Measurements from ENCODE around the gene COL11A2.
A peak's percentile ranks its signal among the peaks of the same experiment; 100 is the strongest.

COL11A2 gene

GRCh38 chr6:33142501-33143070 is 49.7 kb downstream of the COL11A2 start:
- CTCF ChIA-PET = no interaction called here
- no peak for TF ChIP-seq HDGF (IDR thresholded peaks at IDR 0.05; ENCODE audit: borderline replicate concordance)
- TF ChIP-seq LEF1 (IDR thresholded peaks at IDR 0.05; ENCODE audit: borderline replicate concordance) = no peak
- no peak for TF ChIP-seq L3MBTL2 (conservative IDR thresholded peaks at IDR 0.05)
- no peak for TF ChIP-seq FOXM1 (IDR thresholded peaks at IDR 0.05; ENCODE audit: borderline replicate concordance)
- TF ChIP-seq BHLHE40 (IDR thresholded peaks at IDR 0.05; ENCODE audit: borderline replicate concordance) = no peak
- no peak for TF ChIP-seq SP1 (IDR thresholded peaks at IDR 0.05)
- no peak for TF ChIP-seq FOXA1 (IDR thresholded peaks at IDR 0.05)
- no peak for TF ChIP-seq NFRKB (IDR thresholded peaks at IDR 0.05)
- no peak for TF ChIP-seq ARNT (IDR thresholded peaks at IDR 0.05)
- TF ChIP-seq CTBP1 (IDR thresholded peaks at IDR 0.05; ENCODE audit: borderline replicate concordance) = no peak
- TF ChIP-seq PKNOX1 (IDR thresholded peaks at IDR 0.05) = no peak
- TF ChIP-seq ZNF384 (IDR thresholded peaks at IDR 0.05) = no peak
- POLR2A ChIA-PET = no interaction called here
- no peak for DNase-seq (ENCODE audit: extremely low spot score)

DNA sequence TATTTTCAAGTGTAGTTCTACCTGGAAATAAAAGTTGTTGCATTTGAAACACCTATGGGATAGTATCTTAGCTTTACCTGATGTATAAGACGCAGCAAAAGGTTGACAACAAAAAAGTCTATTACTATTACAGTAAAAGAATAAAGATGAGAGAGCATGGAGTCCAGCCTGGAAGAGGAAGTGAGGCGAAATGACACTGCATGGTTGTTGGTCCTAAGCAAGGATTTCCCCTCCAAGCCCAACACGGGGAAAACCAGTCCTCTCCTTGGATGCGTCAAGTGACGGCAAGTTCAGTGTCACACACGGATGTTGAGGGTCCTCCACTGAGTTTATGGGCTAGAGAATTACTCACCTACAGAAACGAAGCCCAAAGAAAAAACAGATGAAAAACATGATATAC is 51.7 kb downstream of the COL11A2 start:
- TF ChIP-seq ARNT (IDR thresholded peaks at IDR 0.05) = no peak
- no peak for TF ChIP-seq CTBP1 (IDR thresholded peaks at IDR 0.05; ENCODE audit: borderline replicate concordance)
- no peak for TF ChIP-seq L3MBTL2 (conservative IDR thresholded peaks at IDR 0.05)
- TF ChIP-seq FOXM1 (IDR thresholded peaks at IDR 0.05; ENCODE audit: borderline replicate concordance) = no peak
- CTCF ChIA-PET = no interaction called here
- POLR2A ChIA-PET = no interaction called here
- no peak for DNase-seq (ENCODE audit: extremely low spot score)

DNA sequence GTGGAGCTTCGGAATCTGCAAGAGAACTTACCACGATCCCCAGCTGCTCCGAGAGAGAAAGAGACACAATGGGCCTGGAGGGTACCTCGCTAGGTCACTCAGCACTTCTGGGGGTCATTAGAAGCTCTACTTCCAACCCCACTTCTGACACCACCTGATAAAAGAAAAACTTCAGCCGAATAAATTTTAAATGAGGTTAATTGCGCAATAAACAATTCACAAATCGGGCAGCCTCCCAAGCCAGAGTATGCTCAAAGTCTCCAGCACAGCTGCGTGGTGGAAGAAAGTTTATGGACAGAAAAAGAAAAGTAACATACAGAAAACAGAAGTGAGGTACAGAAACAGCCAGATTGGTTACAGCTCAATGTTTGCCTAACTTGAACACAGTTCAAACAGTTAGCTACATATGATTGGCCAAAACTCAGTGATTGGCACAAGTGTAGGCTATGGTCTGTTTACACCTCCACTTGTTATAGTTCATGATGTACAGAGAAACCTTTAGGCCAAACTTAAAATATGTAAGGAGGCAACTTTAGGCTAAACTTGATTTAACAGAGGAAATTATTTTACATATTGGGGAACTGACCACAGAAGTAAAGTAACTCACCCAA is 52.6 kb downstream of the COL11A2 start:
- CTCF ChIA-PET = no interaction called here
- no peak for DNase-seq (ENCODE audit: extremely low spot score)
- POLR2A ChIA-PET = no interaction called here
- TF ChIP-seq ELF4 (IDR thresholded peaks at IDR 0.05) = no peak

DNA sequence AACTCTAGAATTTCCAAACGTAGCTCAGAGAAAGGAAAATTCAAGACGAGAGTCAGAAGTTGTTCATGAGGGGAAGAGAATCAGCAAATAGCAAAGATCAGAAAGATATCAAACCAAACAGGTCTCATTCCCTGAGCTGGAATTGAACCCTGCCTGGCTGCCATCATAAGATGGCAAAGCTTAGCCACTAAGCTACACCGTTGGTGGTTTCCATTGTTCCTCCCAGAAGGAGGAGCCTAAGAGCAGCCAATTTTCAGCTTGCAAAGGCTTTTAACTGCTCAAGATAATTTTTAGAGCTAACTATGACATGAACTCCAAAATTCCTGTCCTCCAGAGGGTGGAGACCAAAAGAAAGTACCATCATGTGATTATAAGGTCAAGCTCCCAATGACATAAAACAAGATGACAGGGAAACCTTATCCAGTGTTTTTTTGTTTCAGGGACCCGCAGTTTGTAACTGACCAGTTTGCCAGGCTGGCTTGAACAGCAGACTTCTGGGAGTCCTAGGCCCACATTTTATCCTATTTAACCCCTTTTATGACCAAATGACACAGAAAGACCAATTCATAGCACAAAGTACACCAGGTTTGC is 55.9 kb downstream of the COL11A2 start:
- no peak for TF ChIP-seq SUZ12 (IDR thresholded peaks at IDR 0.05)
- no peak for TF ChIP-seq ELF4 (IDR thresholded peaks at IDR 0.05)
- no peak for TF ChIP-seq L3MBTL2 (conservative IDR thresholded peaks at IDR 0.05)
- TF ChIP-seq TARDBP (IDR thresholded peaks at IDR 0.05) = no peak
- CTCF ChIA-PET = interaction anchor here (0.8 to 1.9 kb wide), 4 partner anchors 10 to 585 kb away, joined by 3 to 9 read pairs (median 4); no protein-coding TSS in a partner anchor
- DNase-seq (ENCODE audit: extremely low spot score) = no peak
- POLR2A ChIA-PET = interaction anchor here (1.5 kb wide), 1 partner anchor 135 kb away, joined by 3 read pairs; the partner anchor contains the start of genes RPS18 and VPS52

GRCh38 chr6:33132081-33132524 is 60.2 kb downstream of the COL11A2 start:
- CTCF ChIA-PET = no interaction called here
- POLR2A ChIA-PET = no interaction called here
- no peak for DNase-seq (ENCODE audit: extremely low spot score)
- TF ChIP-seq ELF4 (IDR thresholded peaks at IDR 0.05) (no peak), PKNOX1 (IDR thresholded peaks at IDR 0.05) (peak; percentile 69)

- ChIA-PET POLR2A (no interaction called here), CTCF (no interaction called here)
- no peak for DNase-seq (ENCODE audit: extremely low spot score)
- no peak for TF ChIP-seq FOXM1 (IDR thresholded peaks at IDR 0.05; ENCODE audit: borderline replicate concordance)
- no peak for TF ChIP-seq ARNT (IDR thresholded peaks at IDR 0.05)
- no peak for TF ChIP-seq CTBP1 (IDR thresholded peaks at IDR 0.05; ENCODE audit: borderline replicate concordance)
- TF ChIP-seq LEF1 (IDR thresholded peaks at IDR 0.05; ENCODE audit: borderline replicate concordance) = no peak
- TF ChIP-seq TARDBP (IDR thresholded peaks at IDR 0.05) = no peak
- no peak for TF ChIP-seq NFRKB (IDR thresholded peaks at IDR 0.05)
- TF ChIP-seq HDGF (IDR thresholded peaks at IDR 0.05; ENCODE audit: borderline replicate concordance) = no peak
- TF ChIP-seq SP1 (IDR thresholded peaks at IDR 0.05) = no peak
- TF ChIP-seq ZNF384 (IDR thresholded peaks at IDR 0.05) = no peak
- TF ChIP-seq PKNOX1 (IDR thresholded peaks at IDR 0.05) = no peak
These were observed 63.9 kb downstream of the COL11A2 start for GRCh38 chr6:33128318-33128717.

DNA sequence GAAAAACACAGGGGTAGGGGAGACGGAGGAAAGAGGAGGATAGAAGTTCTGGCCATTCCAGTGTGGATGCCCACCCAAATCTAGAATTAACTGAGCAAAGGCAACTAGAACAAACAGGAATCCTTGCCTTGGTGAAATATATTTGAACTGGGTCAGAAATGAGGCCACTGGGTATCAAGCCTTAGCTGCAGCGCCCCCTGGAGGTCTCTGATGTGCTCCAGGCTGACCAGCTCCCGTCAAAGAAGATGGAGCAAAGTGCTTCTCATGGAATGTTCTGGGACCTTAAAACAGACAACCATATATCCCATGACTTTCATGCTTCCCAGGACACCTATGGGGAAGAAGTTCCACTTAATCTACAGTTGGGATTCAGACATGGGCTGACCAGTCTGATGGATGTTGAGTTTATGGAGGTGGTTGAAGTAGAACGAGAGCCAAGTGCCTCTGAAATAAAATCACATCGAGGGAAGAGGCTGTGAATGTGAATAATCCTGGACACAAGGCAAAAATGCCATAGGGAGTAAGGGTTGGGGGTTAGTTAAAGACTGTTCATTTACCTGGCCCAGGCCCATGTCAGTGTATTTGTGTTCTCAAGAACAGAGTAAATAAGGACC is 66.1 kb downstream of the COL11A2 start:
- peak; percentile 66 for DNase-seq (ENCODE audit: extremely low spot score)
- ChIA-PET CTCF (interaction anchor here (0.6 to 3.6 kb wide), 13 partner anchors 10 to 300 kb away, joined by 3 to 19 read pairs (median 4); no protein-coding TSS in a partner anchor), POLR2A (interaction anchor here (0.7 to 1.0 kb wide), 3 partner anchors 46 to 140 kb away, joined by 3 to 6 read pairs (median 3); no protein-coding TSS in a partner anchor)
- no peak for TF ChIP-seq ARNT (IDR thresholded peaks at IDR 0.05)
- TF ChIP-seq HDGF (IDR thresholded peaks at IDR 0.05; ENCODE audit: borderline replicate concordance) = no peak
- no peak for TF ChIP-seq ELF4 (IDR thresholded peaks at IDR 0.05)
- no peak for TF ChIP-seq SUZ12 (IDR thresholded peaks at IDR 0.05)
- TF ChIP-seq BHLHE40 (IDR thresholded peaks at IDR 0.05; ENCODE audit: borderline replicate concordance) = no peak
- TF ChIP-seq L3MBTL2 (conservative IDR thresholded peaks at IDR 0.05) = no peak
- TF ChIP-seq FOXA1 (IDR thresholded peaks at IDR 0.05) = no peak
- TF ChIP-seq CTBP1 (IDR thresholded peaks at IDR 0.05; ENCODE audit: borderline replicate concordance) = no peak
- TF ChIP-seq ZNF384 (IDR thresholded peaks at IDR 0.05) = no peak
- no peak for TF ChIP-seq PKNOX1 (IDR thresholded peaks at IDR 0.05)
- no peak for TF ChIP-seq SP1 (IDR thresholded peaks at IDR 0.05)
- no peak for TF ChIP-seq FOXK2 (IDR thresholded peaks at IDR 0.05)
- no peak for TF ChIP-seq LEF1 (IDR thresholded peaks at IDR 0.05; ENCODE audit: borderline replicate concordance)
- no peak for TF ChIP-seq TARDBP (IDR thresholded peaks at IDR 0.05)
- TF ChIP-seq NFRKB (IDR thresholded peaks at IDR 0.05) = no peak
- TF ChIP-seq FOXM1 (IDR thresholded peaks at IDR 0.05; ENCODE audit: borderline replicate concordance) = no peak

Measured in HEK293T (cell line).